ENCODE data around the gene ITGB4. TPM values are rescaled to one million over a fixed set of nuclear protein-coding genes. Genes with fewer than 3 reads are reported as not detected.
A peak's percentile ranks its signal among the peaks of the same experiment; 100 is the strongest.

Gene ITGB4
- total and polyA plus RNA-seq, 2 experiments from 2014 or later: 6.1 to 9.7 TPM

- Mint-ChIP-seq H3K4me1 (peaks cover 28% of the 10 kb centered on the region), H3K27ac (peak within 1 kb of the TSS; percentile 99)
- no peak within 1 kb of the TSS for H2AFZ ChIP-seq
These were observed 63.3 kb downstream of the ITGB4 start, which contains the start of gene UNK for GRCh38 chr17:75784473-75785015. Gene UNK (plus strand): TSS chr17:75784806. CDS start chr17:75784881, 75 bp downstream.

GRCh38 chr17:75785016-75785890, 64.0 kb downstream of the ITGB4 start:
- H3K27me3 ChIP-seq (ENCODE audit: insufficient read depth): no peaks in the 10 kb centered on the region
- ATAC-seq (peak; percentile 77), DNase-seq (ENCODE audit: low spot score) (peak; percentile 88)
- H3F3A ChIP-seq (replicated peaks; ENCODE audit: low read depth): peaks cover 11% of the 10 kb centered on the region
- TF ChIP-seq ZNF331 (CRISPR knock-in tag; IDR thresholded peaks at IDR 0.05; ENCODE audit: low read depth): no peak
- no peak; the same call in 1 of the 2 replicates for TF ChIP-seq CREB1 (CRISPR knock-in tag; IDR thresholded peaks at IDR 0.05; ENCODE audit: low read depth)
- no peak for TF ChIP-seq EZH2phosphoT487 (IDR thresholded peaks at IDR 0.05; ENCODE audit: unreplicated experiment)
- TF ChIP-seq REST (IDR thresholded peaks at IDR 0.05; ENCODE audit: unreplicated experiment): no peak
- peak; percentile 85 for TF ChIP-seq POLR2AphosphoS5 (IDR thresholded peaks at IDR 0.05; ENCODE audit: low read depth)
- TF ChIP-seq NANOG (IDR thresholded peaks at IDR 0.05; ENCODE audit: borderline replicate concordance): no peak
- no peak for TF ChIP-seq EZH2 (IDR thresholded peaks at IDR 0.05; ENCODE audit: low read depth, unreplicated experiment)
- TF ChIP-seq JUNB (IDR thresholded peaks at IDR 0.05; ENCODE audit: unreplicated experiment): no peak
- peak overlapping the region; percentile 98 for H3K4me2 ChIP-seq
- no peaks in the 10 kb centered on the region for H3K36me3 ChIP-seq (ENCODE audit: insufficient read depth)
- Mint-ChIP-seq H3K27ac (peak overlapping the region; percentile 99), H3K4me3 (peak overlapping the region; percentile 90), H3K9me3 (no peaks in the 10 kb centered on the region), H3K4me1 (peaks cover 25% of the 10 kb centered on the region), H3K36me3 (ENCODE audit: low read depth) (0 out of 3 replicates have a peak, but pooled peaks cover 3% of the 10 kb centered on the region), H3K27me3 (ENCODE audit: insufficient read depth, low read depth, poor library complexity) (peaks cover 4% of the 10 kb centered on the region)
- peak overlapping the region; percentile 100 for H3K27ac ChIP-seq (ENCODE audit: low read depth)
- H3K4me1 ChIP-seq (ENCODE audit: insufficient read depth): peaks cover 18% of the 10 kb centered on the region
- no peaks in the 10 kb centered on the region for H3K9me2 ChIP-seq (ENCODE audit: insufficient read depth)
- peak overlapping the region; percentile 98 for H3K4me3 ChIP-seq
- peaks cover 12% of the 10 kb centered on the region for H4K20me1 ChIP-seq (replicated peaks; ENCODE audit: insufficient read depth)
- peaks cover 53% of the 10 kb centered on the region for H3K79me2 ChIP-seq (replicated peaks; ENCODE audit: insufficient read depth)
- no peak overlapping the region for H2AFZ ChIP-seq

More at GRCh38 chr17:75784473-75785015, 63.3 kb downstream of the ITGB4 start, which contains the start of gene UNK:
- H3K27me3 Mint-ChIP-seq (ENCODE audit: insufficient read depth, low read depth, poor library complexity): peaks cover 8% of the 10 kb centered on the region
- peaks cover 5% of the 10 kb centered on the region for H3K36me3 Mint-ChIP-seq (ENCODE audit: low read depth)
- TF ChIP-seq ETS1 (IDR thresholded peaks at IDR 0.05): peak; percentile 100
- TF ChIP-seq ZNF114 (CRISPR knock-in tag; IDR thresholded peaks at IDR 0.05): peak; percentile 72; the same call in 1 of the 2 replicates
- TF ChIP-seq JUNB (IDR thresholded peaks at IDR 0.05; ENCODE audit: unreplicated experiment): no peak
- peak; percentile 90; the same call in 1 of the 2 replicates for TF ChIP-seq CREB1 (CRISPR knock-in tag; IDR thresholded peaks at IDR 0.05; ENCODE audit: low read depth)
- Histone ChIP-seq H3K4me2 (peak within 1 kb of the TSS; percentile 98), H3K36me3 (ENCODE audit: insufficient read depth) (no peaks in the 10 kb centered on the region), H3K4me1 (ENCODE audit: insufficient read depth) (peaks cover 18% of the 10 kb centered on the region), H3F3A (replicated peaks; ENCODE audit: low read depth) (peaks cover 11% of the 10 kb centered on the region), H4K20me1 (replicated peaks; ENCODE audit: insufficient read depth) (peaks cover 10% of the 10 kb centered on the region), H3K27me3 (ENCODE audit: insufficient read depth) (no peaks in the 10 kb centered on the region), H3K27ac (ENCODE audit: low read depth) (peak within 1 kb of the TSS; percentile 100), H3K9me2 (ENCODE audit: insufficient read depth) (no peaks in the 10 kb centered on the region), H3K79me2 (replicated peaks; ENCODE audit: insufficient read depth) (peaks cover 46% of the 10 kb centered on the region), H3K4me3 (peak within 1 kb of the TSS; percentile 98)
- H3K9me3 Mint-ChIP-seq: peaks cover 3% of the 10 kb centered on the region; the same call in 2 of the 3 replicates
- DNase-seq (ENCODE audit: low spot score) (peak; percentile 99), ATAC-seq (peak; percentile 82)
- H3K4me3 Mint-ChIP-seq: peak within 1 kb of the TSS; percentile 90

Data from GM23338 (cell line).